Type B pancreatic cell (in vitro differentiated cells): ENCODE data around the gene TFF3. TPM values are rescaled to one million over a fixed set of nuclear protein-coding genes. Genes with fewer than 3 reads are reported as not detected.

Source experiments
- DNase-seq: peaks from one replicate; pipeline ENCODE4 v3.0.0; 2021; ENCODE audit warnings: mixed read lengths; ENCODE audit not compliant: unreplicated experiment; ENCODE audit errors: extremely low spot score
- H3K27ac Mint-ChIP-seq: 2 replicates; pipeline ENCODE4 v1.8.0; 2021; ENCODE audit warnings: mild to moderate bottlenecking, mixed read lengths
- H3K27me3 Mint-ChIP-seq: 2 replicates; pipeline ENCODE4 v1.8.0; 2021; ENCODE audit warnings: mixed read lengths
- H3K36me3 Mint-ChIP-seq: 2 replicates; pipeline ENCODE4 v1.8.0; 2021; ENCODE audit warnings: mixed read lengths
- H3K4me1 Mint-ChIP-seq: one replicate; pipeline ENCODE4 v1.8.0; 2021; ENCODE audit warnings: mixed read lengths; ENCODE audit not compliant: unreplicated experiment
- H3K4me3 Mint-ChIP-seq: 2 replicates; pipeline ENCODE4 v1.8.0; 2021; ENCODE audit warnings: mild to moderate bottlenecking, mixed read lengths
- H3K9me3 Mint-ChIP-seq: 2 replicates; pipeline ENCODE4 v1.8.0; 2021; ENCODE audit warnings: mixed read lengths
- long read RNA-seq: library from polyadenylated mRNA; unstranded; transcript quantifications from one replicate; pipeline ENCODE4 v2.0.0, GENCODE V29; 2020
- total RNA-seq: library from RNA; stranded (reverse); gene quantifications from 2 replicates; pipeline ENCODE4 v1.2.1, GENCODE V29; 2021; ENCODE audit warnings: low replicate concordance
- TF ChIP-seq, protein P1 (sequence below): fragments of 200-600 bp; sonication (generic); conservative IDR thresholded peaks from 2 replicates; pipeline ENCODE4 v1.5.0; 2021; ENCODE audit warnings: antibody characterized with exemption, mild to moderate bottlenecking

Gene TFF3, protein sequence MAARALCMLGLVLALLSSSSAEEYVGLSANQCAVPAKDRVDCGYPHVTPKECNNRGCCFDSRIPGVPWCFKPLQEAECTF
- total RNA-seq = 31.5 and 183 TPM in 2 replicates
- long read RNA-seq, transcript TFF3-204 (3 exons, 1,109 nt) = major isoform, 45 of 48 reads
- long read RNA-seq, partial matches to known transcripts = 0 of 48 reads
- long read RNA-seq, other reads (novel, unspliced or antisense) = 0 of 48 reads

DNA sequence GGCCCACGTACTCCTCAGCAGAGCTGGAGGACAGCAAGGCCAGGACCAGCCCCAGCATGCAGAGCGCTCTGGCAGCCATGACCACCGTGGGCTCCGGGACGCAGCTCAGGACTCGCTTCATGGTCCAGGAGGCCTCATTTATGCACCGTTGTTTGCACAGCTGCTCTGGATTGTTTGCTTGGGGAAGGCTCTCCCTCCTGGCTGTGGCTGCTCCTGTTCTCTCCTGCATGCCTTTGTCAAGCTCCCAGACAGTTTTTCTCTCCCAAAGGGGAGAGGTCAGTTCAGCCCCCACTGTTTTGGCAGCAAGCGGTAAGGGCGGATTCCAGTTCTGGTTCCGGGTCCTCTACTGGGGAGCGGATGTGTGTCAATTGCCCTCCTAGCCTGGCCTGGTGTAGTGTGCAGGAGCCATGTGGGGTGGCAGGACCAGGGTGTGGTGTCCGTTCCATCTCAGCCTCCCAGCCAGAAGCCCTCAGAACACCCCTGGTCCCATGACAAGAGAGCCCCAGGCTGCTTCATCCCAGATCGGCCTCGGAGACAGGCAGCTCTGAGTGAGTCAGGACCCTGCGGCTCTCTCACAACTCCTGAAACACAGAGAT, at the start of gene TFF3:
Gene TFF3, minus strand, starts transcription at position 114 of the 596 bp plus-strand sequence. Its CDS starts 35 bp downstream, at position 79.
- no peak within 1 kb of the TSS for H3K4me3 Mint-ChIP-seq
- H3K36me3 Mint-ChIP-seq = no peaks in the 10 kb centered on the region
- peaks cover under 1% of the 10 kb centered on the region for H3K27me3 Mint-ChIP-seq
- peak within 1 kb of the TSS; percentile 77 for H3K27ac Mint-ChIP-seq
- H3K4me1 Mint-ChIP-seq = peaks cover 16% of the 10 kb centered on the region
- TF ChIP-seq, protein P1, sequence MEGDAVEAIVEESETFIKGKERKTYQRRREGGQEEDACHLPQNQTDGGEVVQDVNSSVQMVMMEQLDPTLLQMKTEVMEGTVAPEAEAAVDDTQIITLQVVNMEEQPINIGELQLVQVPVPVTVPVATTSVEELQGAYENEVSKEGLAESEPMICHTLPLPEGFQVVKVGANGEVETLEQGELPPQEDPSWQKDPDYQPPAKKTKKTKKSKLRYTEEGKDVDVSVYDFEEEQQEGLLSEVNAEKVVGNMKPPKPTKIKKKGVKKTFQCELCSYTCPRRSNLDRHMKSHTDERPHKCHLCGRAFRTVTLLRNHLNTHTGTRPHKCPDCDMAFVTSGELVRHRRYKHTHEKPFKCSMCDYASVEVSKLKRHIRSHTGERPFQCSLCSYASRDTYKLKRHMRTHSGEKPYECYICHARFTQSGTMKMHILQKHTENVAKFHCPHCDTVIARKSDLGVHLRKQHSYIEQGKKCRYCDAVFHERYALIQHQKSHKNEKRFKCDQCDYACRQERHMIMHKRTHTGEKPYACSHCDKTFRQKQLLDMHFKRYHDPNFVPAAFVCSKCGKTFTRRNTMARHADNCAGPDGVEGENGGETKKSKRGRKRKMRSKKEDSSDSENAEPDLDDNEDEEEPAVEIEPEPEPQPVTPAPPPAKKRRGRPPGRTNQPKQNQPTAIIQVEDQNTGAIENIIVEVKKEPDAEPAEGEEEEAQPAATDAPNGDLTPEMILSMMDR = no peak
- DNase-seq = peak; percentile 65
- no peaks in the 10 kb centered on the region for H3K9me3 Mint-ChIP-seq

DNA sequence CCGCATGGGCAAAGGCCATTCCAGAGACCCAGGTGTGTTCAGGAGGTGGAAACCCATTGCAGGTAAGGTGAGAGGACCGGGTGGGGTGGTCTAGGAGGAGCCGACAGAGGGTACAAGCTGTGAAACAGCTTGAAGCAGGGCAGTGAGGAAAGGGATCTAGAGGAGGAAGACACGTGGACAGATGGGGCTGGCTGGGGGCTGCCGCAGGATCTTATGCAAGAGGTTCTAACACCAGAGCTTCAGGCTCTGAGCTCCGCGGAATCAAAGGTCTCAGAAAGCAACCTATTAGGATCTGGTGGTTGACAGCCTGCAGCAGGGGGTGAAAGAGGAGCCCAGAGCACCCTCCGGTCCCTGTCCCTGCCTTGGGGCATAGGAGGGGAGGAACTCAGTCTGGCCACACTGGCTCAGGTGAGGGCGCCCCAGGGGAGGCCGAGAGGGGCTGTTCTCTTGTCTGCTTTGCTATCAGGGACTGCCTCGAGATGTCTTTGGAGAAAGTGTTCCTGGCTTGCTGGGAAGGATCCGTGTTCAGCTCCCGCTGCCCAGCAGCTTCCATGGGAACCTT, 49.2 kb upstream of the TFF3 start:
- Mint-ChIP-seq H3K4me3 (no peak overlapping the region), H3K27ac (no peak overlapping the region), H3K27me3 (peaks cover 5% of the 10 kb centered on the region)

DNA sequence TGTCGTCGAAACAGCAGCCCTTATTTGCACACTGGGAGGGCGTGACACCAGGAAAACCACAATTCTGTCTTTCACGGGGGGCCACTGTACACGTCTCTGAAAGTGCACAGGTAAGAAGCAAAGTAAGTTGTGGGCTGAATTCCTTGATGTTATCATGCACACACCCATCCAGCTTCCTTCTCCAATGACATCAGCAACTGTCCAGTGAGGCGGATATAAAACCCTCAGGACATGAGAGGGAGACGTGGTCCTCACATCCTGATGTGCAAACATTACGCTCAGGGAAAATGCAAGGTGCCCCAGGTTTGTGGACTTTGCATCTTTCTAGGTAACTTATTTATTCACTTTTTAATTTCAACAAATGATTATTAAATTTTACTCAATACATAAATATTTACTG, 48.1 kb upstream of the TFF3 start:
- no peak for DNase-seq
- no peaks in the 10 kb centered on the region for H3K9me3 Mint-ChIP-seq
- no peak overlapping the region for H3K27ac Mint-ChIP-seq
- peaks cover 4% of the 10 kb centered on the region for H3K4me1 Mint-ChIP-seq
- TF ChIP-seq, protein P1 = no peak
- peaks cover 5% of the 10 kb centered on the region for H3K27me3 Mint-ChIP-seq
- no peak overlapping the region for H3K4me3 Mint-ChIP-seq
- no peaks in the 10 kb centered on the region for H3K36me3 Mint-ChIP-seq

More for the DNA sequence above, 49.2 kb upstream of the TFF3 start:
- TF ChIP-seq, protein P1 = no peak
- Mint-ChIP-seq H3K4me1 (peaks cover 4% of the 10 kb centered on the region), H3K36me3 (no peaks in the 10 kb centered on the region), H3K9me3 (no peaks in the 10 kb centered on the region)
- no peak for DNase-seq

DNA sequence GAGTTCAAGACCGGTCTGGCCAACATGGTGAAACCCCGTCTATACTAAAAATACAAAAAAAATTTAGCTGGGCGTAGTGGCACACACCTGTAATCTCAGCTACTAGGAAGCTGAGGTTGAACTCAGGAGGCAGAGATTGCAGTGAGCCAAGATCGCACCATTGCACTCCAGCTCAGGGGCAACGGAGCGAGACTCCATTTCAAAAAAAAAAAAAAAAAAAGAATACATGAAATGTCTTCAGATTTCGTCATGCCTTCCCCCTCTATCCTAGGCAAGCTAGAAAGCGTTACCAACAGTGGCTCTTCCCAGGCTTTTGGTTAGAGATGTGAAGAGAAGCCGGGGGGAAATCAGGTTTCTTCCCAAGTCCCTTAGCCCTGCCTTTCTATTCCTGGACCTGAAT, 47.5 kb upstream of the TFF3 start:
- Mint-ChIP-seq H3K27me3 (peaks cover 5% of the 10 kb centered on the region), H3K4me1 (no peaks in the 10 kb centered on the region), H3K36me3 (no peaks in the 10 kb centered on the region), H3K4me3 (no peak overlapping the region), H3K9me3 (no peaks in the 10 kb centered on the region), H3K27ac (no peak overlapping the region)
- no peak for DNase-seq
- TF ChIP-seq, protein P1 = no peak

DNA sequence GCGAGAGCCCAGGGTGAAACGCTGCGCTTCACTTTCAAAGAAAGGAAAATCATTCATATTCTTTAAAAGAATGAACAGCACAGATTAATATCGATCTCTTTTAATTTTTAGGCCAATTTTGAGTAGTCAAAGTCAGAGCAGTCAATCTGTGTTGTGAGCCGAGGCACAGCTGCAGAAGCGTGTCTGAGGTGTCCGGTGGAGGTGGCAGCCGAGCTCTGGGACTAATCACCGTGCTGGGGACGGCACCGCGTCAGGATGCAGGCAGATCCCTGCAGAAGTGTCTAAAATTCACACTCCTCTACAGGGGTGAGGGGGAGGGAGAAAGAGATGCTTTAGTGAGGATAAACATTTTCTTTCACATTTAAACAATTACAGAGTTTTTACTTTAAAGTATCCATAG, 47.0 kb upstream of the TFF3 start:
- no peaks in the 10 kb centered on the region for H3K9me3 Mint-ChIP-seq
- no peaks in the 10 kb centered on the region for H3K4me1 Mint-ChIP-seq
- no peaks in the 10 kb centered on the region for H3K36me3 Mint-ChIP-seq
- H3K4me3 Mint-ChIP-seq = no peak overlapping the region
- TF ChIP-seq, protein P1 = no peak
- peak overlapping the region; percentile 39 for H3K27ac Mint-ChIP-seq
- DNase-seq = no peak
- peaks cover 5% of the 10 kb centered on the region for H3K27me3 Mint-ChIP-seq
